ENCODE data around the gene STRN3.
"Not testable (repeated sequence)": the region's sequence is repeated elsewhere in the genome, so short reads cannot be mapped to it uniquely, and the experiment has no call there.

The STRN3 gene

GRCh38 chr14:30972882-30973582, 53.1 kb downstream of the STRN3 start:
- DNase-seq (ENCODE audit: low read depth in 3 of 3, low spot score in 1 of 3) = no peak

- not testable (repeated sequence) for DNase-seq (ENCODE audit: low read depth in 3 of 3, low spot score in 1 of 3)
These were observed 54.0 kb downstream of the STRN3 start for GRCh38 chr14:30972036-30972732.

DNA sequence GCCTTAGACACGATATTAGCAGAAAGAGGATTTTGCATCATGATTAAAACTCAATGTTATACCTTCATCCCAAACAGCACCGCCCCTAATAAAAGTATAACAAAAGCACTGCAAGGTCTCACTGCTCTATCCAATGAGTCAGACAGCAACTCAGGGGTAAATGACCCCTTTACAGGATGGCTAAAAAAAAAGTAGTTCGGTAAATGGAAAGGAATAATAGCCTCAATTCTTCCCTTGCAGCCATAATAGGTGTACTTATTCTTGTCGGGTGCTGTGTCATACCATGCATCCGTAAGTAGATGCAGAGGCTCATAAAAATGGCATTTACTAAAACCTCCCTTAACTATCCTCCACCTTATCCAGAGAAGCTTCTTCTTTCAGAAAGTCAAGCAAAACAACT, 54.6 kb downstream of the STRN3 start:
- DNase-seq (ENCODE audit: low read depth in 3 of 3, low spot score in 1 of 3) = no peak

GRCh38 chr14:30969796-30970195, 56.4 kb downstream of the STRN3 start:
- DNase-seq (ENCODE audit: low read depth in 3 of 3, low spot score in 1 of 3) = not testable (repeated sequence)

DNA sequence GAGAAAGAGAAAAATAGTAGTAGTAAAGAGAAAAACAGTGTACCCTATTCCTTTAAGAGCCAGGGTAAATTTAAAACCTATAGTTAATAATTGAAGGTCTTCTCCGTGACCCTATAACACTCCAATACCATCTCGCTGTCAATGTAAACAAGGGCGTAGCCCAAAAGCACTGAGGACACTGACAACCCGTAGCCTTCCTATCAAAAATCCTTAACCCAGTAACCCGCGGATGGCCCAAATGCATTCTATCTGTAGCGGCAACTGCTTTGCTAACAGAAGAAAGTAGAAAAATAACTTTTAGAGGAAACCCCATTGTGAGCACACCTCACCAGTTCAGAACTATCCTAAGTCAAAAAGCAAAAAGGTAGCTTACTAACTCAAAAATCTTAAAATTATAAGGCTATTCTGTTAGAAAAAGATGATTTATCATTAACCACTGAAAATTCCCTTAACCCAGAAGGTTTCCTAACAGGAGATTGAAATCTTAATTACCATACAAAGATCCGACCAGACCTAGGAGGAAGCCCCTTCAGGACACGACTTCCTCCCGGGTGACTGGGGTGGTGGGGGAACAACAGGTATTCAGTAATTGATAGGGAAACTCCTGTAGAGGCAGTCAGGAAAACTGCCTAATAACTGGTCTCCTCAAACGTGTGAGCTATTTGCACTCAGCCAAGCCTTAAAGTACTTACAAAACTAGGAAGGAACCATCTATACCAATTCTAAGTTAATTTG, 58.6 kb downstream of the STRN3 start:
- not testable (repeated sequence) for DNase-seq (ENCODE audit: low read depth in 3 of 3, low spot score in 1 of 3)

- DNase-seq (ENCODE audit: low read depth in 3 of 3, low spot score in 1 of 3) = no peak
These were observed 59.5 kb downstream of the STRN3 start for GRCh38 chr14:30966415-30967363.

DNA sequence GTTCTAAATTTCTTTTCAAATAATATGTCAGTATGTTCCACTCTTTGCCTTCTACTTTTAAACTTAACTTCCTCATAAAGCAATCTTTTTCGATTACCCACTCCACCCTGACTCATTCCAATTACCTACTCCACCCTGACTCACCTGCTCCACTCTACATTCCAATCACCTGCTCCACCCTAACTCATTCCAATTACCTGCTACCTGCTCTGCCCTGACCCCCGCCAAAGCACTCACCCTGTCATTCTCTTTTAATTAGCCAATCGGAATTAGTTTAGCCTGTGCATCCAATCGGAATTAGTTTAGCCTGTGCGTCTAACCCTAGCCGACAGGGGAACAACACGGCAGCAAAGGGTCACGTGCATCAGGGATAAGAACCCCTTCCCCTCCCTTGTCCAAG, 60.3 kb downstream of the STRN3 start:
- DNase-seq (ENCODE audit: low read depth in 3 of 3, low spot score in 1 of 3) = not testable (repeated sequence)

GRCh38 chr14:30962537-30962936, 63.6 kb downstream of the STRN3 start:
- not testable (repeated sequence) for DNase-seq (ENCODE audit: low read depth in 3 of 3, low spot score in 1 of 3)

DNA sequence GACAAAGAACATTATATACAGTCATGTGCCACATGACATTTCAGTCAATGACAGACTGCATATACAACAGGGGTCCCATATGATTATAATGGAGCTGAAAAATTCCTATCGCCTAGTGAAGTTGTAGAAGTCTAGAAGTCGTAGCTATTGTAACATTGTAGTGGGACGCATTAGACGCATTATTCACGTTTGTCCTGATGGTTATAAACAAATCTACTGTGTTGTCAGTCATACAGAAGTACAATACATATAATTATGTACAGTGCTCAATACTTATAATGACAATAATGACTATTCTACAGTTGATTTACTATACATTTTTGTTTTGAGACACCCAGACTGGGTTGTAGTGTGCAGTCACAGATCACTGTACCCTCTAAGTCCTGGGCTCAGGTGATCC, 64.8 kb downstream of the STRN3 start:
- no peak for DNase-seq (ENCODE audit: low read depth in 3 of 3, low spot score in 1 of 3)

DNA sequence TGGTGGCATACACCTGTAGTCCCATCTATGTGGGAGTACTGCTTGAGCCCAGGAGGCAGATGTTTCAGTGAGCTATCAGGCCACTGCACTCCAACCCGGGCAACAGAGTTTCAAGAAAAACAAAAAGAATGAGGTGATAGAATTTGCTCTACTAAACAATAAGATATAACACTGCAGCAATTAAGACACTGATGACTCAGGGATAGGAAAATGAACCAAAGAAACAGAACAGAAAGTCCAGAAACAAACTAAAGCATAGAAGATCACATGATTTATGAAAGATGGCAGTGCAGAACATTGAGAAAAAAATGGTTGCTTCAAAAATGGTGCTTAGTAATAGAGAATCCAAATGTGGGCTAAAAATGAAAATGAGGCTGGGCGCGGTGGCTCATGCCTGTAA, 66.0 kb downstream of the STRN3 start:
- no peak for DNase-seq (ENCODE audit: low read depth in 3 of 3, low spot score in 1 of 3)

DNA sequence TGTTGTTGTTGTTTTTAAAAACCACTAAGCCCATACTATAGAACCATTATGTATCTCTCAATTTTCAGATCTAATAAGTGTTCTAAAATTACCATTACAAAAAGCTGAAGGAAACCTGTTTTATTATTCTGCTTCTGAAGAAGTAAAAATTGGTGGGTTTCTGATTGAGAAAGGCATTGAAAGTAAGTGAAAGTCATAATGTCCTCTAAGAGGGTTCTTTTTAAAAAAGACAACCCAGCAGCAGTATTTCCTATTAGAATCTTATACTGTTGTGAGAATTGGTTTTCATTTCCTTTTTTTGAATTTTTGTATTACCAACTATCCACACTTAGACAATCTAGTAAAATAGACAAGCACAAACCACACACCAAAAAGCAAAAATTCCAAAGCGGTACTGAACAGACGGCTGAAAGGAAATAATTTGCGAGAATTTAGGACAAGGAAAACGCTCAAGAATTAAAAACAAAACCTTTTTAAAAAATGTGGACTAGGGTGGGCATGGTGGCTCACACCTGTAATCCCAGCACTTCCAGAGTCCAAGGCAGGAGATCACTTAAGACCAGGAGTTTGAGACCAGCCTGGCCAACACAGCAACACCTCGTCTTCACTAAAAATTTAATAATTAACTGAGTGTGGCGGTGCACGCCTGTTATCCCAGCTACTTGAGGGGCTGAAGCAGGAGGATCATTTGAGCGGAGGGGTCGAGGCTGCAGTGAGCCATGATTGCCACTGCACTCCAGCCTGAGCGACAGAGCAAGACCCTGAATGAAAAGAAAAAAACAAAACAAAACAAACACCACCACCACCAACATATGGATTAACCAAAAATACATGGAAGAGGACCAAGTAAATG, 67.4 kb downstream of the STRN3 start:
- no peak for DNase-seq (ENCODE audit: low read depth in 3 of 3, low spot score in 1 of 3)

GRCh38 chr14:30957813-30958370, 68.3 kb downstream of the STRN3 start:
- DNase-seq (ENCODE audit: low read depth in 3 of 3, low spot score in 1 of 3) = no peak

DNA sequence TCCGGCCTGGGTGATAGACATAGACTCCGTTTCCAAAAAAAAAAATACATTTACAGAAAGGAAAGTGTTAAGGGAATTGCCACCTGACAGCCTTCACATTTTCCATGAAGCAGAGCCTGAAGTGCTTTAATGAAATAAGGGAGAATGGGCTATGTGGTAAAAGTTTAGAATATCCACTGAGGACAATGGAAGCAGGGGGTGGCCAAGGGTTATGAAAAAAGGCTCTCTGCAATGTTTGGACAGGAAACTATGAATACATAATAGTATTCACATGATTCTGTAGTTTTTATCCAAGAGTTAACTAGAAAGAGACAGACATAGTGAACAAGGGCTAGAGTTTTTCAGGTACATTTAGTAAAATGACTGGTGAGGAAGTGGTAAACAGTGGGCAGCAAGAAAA, 76.5 kb downstream of the STRN3 start:
- DNase-seq (ENCODE audit: low read depth in 3 of 3, low spot score in 1 of 3) = no peak

GRCh38 chr14:30943694-30944093, 82.5 kb downstream of the STRN3 start:
- no peak for DNase-seq (ENCODE audit: low read depth in 3 of 3, low spot score in 1 of 3)

GRCh38 chr14:30940886-30941285, 85.3 kb downstream of the STRN3 start:
- DNase-seq (ENCODE audit: low read depth in 3 of 3, low spot score in 1 of 3) = no peak

- DNase-seq (ENCODE audit: low read depth in 3 of 3, low spot score in 1 of 3) = no peak
These were observed 87.6 kb downstream of the STRN3 start for GRCh38 chr14:30938617-30939016.

DNA sequence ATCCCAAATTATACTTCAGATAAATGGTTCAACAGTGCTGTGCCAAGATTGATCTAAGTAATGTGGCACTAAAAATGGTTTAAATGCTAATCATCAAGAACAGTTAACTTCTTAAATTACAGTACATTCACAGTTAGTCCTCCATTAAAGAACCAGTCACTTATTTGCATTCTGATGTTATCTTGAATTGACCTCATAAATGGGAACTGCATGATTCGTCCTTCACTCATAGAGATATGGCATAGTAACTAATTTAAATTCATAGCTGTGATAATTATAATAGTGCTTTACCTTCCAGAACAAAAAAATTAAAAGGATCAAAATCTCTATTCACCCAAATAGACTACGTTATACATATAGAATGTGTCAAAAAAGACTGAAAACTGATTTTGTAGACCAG, 90.7 kb downstream of the STRN3 start:
- no peak for DNase-seq (ENCODE audit: low read depth in 3 of 3, low spot score in 1 of 3)

- DNase-seq (ENCODE audit: low read depth in 3 of 3, low spot score in 1 of 3) = not testable (repeated sequence)
These were observed 92.2 kb downstream of the STRN3 start for GRCh38 chr14:30933937-30934336.

DNA sequence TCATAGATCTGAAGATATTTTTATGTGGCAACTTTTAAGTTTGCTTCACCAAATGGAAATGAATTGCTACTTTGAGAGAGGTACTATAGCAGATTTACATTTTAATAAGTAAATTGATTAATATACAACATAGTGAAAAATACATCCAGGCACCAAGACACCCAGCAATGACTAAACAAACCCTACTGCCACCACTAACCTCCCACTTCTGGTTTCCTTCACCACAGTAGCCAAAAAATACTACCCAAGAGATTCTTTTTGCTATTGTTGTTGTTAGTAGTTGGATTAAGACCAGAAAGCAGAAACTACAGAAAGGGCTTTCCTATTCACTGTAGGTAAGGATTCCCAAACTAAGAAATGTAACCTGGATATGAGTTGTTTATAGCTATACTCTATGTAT, 97.7 kb downstream of the STRN3 start:
- DNase-seq (ENCODE audit: low read depth in 3 of 3, low spot score in 1 of 3) = no peak

- DNase-seq (ENCODE audit: low read depth in 3 of 3, low spot score in 1 of 3) = no peak
These were observed 100.9 kb downstream of the STRN3 start for GRCh38 chr14:30925254-30925653.
